ENCODE measurements around the gene PTPN22.
A peak's percentile ranks its signal among the peaks of the same experiment; 100 is the strongest.

The PTPN22 gene

DNA sequence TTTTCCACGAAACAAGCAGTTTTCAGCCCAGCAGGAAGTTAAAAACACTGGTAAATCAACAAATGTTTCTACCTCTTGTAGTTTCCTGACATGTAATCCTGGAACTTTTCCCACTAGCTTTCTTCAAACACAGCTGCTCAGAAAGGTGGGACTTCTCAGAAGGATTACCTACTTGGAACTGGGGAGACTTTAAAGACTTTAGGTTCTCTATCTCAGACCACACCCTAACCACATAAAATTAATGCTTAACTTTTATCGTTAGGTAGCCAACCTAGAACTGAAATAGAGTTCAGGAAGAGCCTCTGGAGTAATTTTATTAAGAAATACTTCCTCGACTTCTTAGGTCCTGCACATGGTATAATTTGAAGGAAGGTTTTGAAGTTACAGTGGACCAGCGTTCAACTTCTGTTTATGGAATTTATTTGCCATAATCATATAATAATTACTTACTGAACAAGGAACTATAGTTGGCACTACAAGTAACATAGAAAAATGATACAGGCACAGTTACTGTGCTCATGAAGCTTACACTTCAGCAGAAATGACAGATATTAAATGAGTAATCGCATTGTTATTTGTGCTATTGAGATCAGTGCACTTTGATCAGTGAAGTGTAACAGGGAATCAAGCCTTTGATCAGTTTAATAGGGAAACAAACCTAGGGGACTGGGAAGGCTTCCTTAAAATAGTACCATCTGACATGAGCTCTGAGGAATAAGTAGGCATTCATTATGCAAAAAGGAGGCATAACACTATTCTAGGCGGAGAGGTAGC lies 16.1 kb upstream of the PTPN22 start, which contains the start of gene BCL2L15:
Gene BCL2L15, minus strand, starts transcription at position 180 of the 774 bp plus-strand sequence. CDS start 206 bp downstream, outside the sequence.
- no peak for DNase-seq (ENCODE audit: low read depth in 2 of 2)

- no peak for DNase-seq (ENCODE audit: low read depth in 2 of 2)
These were observed 15.2 kb upstream of the PTPN22 start for GRCh38 chr1:113886417-113887401.

DNA sequence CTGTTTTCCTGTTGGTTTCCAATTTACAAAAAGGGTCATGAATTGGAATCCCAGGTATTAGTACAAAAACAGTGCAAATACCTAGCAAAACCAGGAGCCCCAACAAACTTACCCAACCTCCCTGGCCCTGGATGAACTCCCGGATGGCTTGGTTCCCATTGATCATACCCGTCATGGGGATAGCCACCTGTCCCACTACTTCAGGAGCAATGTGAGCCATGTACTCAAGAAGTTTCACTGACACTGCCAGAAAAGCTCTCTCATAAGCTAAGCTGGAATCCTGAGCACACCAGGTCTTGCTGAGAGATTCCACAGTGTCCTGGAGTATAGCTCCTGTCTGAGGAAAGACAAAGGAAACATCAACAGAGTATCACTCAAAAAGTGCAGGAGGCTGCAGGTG lies 10.1 kb upstream of the PTPN22 start:
- no peak for DNase-seq (ENCODE audit: low read depth in 2 of 2)

DNA sequence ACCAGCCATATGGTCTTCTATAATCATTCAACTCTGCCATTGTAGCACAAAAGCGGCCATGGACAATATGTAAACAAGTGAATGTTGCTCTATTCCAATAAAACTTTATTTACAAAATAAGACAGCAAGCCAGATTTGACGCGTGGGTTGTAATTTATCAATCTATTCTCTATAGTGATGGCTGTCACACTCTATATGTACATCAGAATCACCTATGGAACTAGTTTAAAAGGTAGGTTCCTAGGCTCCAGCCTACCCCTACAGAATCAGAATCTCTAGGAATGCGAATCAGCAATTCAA lies 8.2 kb upstream of the PTPN22 start:
- no peak for DNase-seq (ENCODE audit: low read depth in 2 of 2)

- DNase-seq (ENCODE audit: low read depth in 2 of 2) = no peak
These were observed 4.7 kb upstream of the PTPN22 start for GRCh38 chr1:113876176-113876575.

DNA sequence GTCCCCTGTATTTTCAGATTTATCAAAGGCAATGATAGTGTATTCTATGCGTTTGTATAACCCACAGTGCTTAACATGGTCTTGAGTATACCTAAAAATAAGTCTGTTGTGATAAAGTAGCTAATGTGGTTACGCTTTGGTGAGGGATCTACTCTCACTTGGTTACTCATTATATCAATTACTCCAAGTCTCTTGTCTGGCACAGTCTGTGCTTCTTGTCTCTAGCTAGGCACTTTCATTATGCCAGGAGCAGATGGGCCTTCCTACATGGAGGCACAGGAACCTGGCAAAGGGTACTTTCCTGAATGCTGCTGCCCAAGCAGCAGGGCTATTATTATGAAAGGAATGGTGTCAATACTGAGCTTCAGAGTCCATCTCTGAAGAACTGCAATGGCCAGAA lies 4.2 kb upstream of the PTPN22 start:
- DNase-seq (ENCODE audit: low read depth in 2 of 2) = no peak

- no peak for DNase-seq (ENCODE audit: low read depth in 2 of 2)
These were observed 2.7 kb upstream of the PTPN22 start for GRCh38 chr1:113874012-113874879.

GRCh38 chr1:113872219-113872935 lies 865 bp upstream of the PTPN22 start:
- DNase-seq (ENCODE audit: low read depth in 2 of 2) = no peak

DNA sequence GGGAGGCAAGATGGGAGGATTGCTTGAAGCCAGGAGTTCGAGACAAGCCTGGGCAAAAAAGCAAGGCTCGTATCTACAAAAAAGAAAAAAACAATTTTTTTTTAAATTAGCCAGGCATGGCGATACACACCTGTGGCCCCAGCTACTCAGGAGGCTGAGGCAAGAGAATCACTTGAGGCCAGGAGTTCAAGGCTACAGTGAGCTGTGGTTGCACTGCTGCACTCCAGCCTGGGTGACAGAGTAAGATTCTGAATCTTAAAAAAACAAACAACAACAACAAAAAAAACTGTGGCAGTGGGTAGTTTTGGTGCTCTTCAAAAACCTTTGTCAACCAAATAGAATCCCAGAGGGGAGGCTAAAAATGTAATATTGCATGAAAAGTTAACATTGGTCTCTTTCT lies 734 bp downstream of the PTPN22 start:
- DNase-seq (ENCODE audit: low read depth in 2 of 2) = no peak

DNA sequence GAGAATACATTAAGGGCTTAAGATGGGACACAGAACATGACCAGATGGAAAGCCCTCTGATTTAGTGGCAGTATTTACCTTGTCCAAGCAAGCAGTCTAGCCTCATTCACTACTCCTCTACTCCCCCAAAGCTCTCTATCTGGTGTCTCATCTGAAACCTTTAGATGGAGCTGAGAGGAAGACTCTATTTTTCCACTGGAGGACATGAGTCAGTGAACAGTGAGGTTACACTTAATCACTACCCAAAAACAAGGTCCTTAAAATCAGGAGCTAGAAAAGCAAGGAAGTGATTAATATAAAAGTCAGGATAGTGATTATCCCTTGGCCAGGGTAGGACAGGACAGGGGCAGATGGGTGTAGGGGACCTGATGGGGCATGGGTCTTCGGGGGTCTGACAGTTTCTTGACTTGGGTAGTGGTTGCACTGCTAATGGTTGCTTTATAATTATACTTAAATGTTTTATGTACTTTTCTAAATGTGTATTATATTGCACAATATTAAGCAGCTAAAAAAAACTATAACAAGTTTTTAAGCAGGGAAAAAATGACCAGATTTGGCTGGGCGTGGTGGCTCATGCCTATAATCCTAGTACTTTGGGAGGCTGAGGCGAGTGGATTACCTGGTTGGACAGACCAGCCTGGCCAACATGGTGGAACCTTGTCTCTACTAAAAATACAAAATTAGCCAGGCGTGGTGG lies 3.0 kb downstream of the PTPN22 start:
- DNase-seq (ENCODE audit: low read depth in 2 of 2) = peak in 1 of 2 experiments; percentile 4

DNA sequence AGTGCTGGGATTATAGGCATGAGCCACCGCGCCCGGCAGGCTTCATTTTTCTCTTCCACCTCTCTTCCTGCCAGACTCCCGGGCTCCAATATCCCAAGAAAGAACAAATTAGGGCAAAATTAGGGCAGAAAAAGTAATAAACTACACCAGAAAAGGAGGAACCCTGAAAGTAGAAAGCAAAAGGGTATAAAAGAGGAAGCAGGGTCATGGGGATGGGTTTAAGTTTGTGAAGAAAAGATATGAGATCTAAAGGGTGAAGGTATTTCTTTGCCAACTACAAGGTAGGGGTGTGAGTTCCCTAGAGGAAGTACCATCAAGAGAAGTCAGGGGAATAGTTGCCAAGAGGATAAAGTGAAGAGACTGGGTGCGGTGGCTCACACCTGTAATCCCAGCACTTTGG lies 9.9 kb downstream of the PTPN22 start:
- DNase-seq (ENCODE audit: low read depth in 2 of 2) = no peak

GRCh38 chr1:113860891-113861290 lies 10.6 kb downstream of the PTPN22 start:
- DNase-seq (ENCODE audit: low read depth in 2 of 2) = peak; percentile 50 to 59

DNA sequence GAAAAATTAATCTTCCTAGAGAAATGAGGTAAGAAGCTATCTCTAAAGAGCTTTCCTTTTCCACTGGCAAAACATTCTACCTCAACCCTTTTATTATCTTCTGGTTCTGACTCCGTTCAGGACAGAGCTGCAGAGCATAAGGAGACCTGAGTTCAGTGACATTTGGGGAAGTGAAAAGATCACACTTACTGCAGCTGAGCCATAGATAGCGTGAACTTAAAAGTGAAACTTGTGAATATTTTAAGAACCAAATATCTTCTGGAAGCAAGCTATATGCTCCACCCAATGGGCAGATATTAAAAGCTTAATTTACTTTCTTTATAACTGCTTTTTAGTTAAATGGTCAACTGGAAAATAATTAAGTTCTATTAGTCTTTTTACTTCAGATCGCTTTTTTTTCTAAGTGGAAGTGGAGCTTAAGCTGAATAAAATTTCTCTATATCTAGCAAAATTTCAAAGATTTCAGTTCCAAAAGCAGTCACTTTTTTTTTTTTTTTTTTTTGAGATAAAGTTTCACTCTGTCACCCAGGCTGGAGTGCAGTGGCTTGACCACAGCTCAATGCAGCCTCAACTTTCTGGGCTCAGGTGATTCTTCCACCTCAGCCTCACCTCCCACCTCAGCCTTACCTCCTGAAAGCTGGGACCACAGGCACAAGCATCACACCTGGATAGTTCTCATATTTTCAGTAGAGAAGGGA lies 11.9 kb downstream of the PTPN22 start:
- DNase-seq (ENCODE audit: low read depth in 2 of 2) = no peak

- DNase-seq (ENCODE audit: low read depth in 2 of 2) = no peak
These were observed 12.5 kb downstream of the PTPN22 start for GRCh38 chr1:113858982-113859381.

DNA sequence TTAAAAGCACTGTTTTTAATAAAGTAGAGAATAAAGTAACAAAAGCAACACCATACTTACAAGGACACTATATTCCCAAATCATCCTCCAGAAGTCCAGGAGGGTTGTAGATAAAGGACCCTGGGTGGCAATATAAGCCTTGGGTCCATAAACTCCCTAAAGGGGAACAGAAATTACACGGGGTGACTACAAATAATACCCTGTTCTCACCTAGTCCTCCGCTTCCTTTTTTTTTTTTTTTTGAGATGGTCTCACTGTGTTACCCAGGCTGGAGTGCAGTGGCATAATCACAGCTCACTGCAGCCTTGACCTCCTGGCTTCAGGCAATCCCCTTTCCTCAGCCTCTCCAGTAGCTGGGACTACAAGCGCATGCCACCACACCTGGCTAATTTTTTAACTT lies 13.1 kb downstream of the PTPN22 start:
- no peak for DNase-seq (ENCODE audit: low read depth in 2 of 2)

GRCh38 chr1:113857776-113858175 lies 13.7 kb downstream of the PTPN22 start:
- DNase-seq (ENCODE audit: low read depth in 2 of 2) = no peak

- DNase-seq (ENCODE audit: low read depth in 2 of 2) = no peak
These were observed 15.1 kb downstream of the PTPN22 start for GRCh38 chr1:113856401-113856790.

- no peak for DNase-seq (ENCODE audit: low read depth in 2 of 2)
These were observed 15.7 kb downstream of the PTPN22 start for GRCh38 chr1:113855630-113856400.

- no peak for DNase-seq (ENCODE audit: low read depth in 2 of 2)
These were observed 17.3 kb downstream of the PTPN22 start for GRCh38 chr1:113854234-113854633.
